HL-60 (cell line): ENCODE measurements around the gene DSG3.

Experiments used
- DNase-seq, 2 experiments: peaks; one replicate each; pipeline ENCODE4 v3.0.0-alpha.2; 2010 to 2020; ENCODE audit warnings: low read depth in 1 of 2, low spot score in 1 of 2
- H3K27ac ChIP-seq: fragments of 250-450 bp; sonication (Bioruptor Pico); replicated peaks from 2 replicates; pipeline ENCODE4 v1.5.1; 2020; ENCODE audit warnings: mild to moderate bottlenecking, moderate library complexity
- H3K27me3 ChIP-seq: fragments of 250-450 bp; sonication (Bioruptor Pico); 2 replicates; pipeline ENCODE4 v1.5.1; 2021; ENCODE audit warnings: mild to moderate bottlenecking, moderate library complexity; ENCODE audit not compliant: insufficient read depth, poor library complexity, severe bottlenecking
- H3K4me3 ChIP-seq: replicated peaks from 2 replicates; pipeline ENCODE4 v1.5.1; 2011; ENCODE audit warnings: mild to moderate bottlenecking, control low read depth, low read length; ENCODE audit not compliant: insufficient read depth
- CTCF ChIP-seq: IDR thresholded peaks from one replicate; pipeline ENCODE4 v1.5.1; 2011; ENCODE audit warnings: low read length, control low read depth, inconsistent platforms; ENCODE audit not compliant: insufficient read depth
- GABPA ChIP-seq: IDR thresholded peaks from 2 replicates; pipeline ENCODE4 v1.6.1; 2012; ENCODE audit warnings: low read depth
- POLR2AphosphoS5 ChIP-seq: IDR thresholded peaks from 2 replicates; pipeline ENCODE4 v1.6.1; 2012; ENCODE audit warnings: low read depth
- REST ChIP-seq: IDR thresholded peaks from 2 replicates; pipeline ENCODE4 v1.6.1; 2012; ENCODE audit warnings: low read depth; ENCODE audit not compliant: insufficient replicate concordance
- SPI1 ChIP-seq: IDR thresholded peaks from 2 replicates; pipeline ENCODE4 v1.6.1; 2012; ENCODE audit warnings: low read depth, mild to moderate bottlenecking, borderline replicate concordance

Gene DSG3

GRCh38 chr18:31432316-31432715, 15.2 kb upstream of the DSG3 start:
- no peak for DNase-seq
- no peak for TF ChIP-seq CTCF
- TF ChIP-seq POLR2AphosphoS5 = no peak
- TF ChIP-seq GABPA = no peak
- TF ChIP-seq REST = no peak
- no peak for TF ChIP-seq SPI1
- no peak overlapping the region for H3K27ac ChIP-seq
- H3K4me3 ChIP-seq = no peak overlapping the region
- H3K27me3 ChIP-seq = no peaks in the 10 kb centered on the region

GRCh38 chr18:31436825-31437224, 10.7 kb upstream of the DSG3 start:
- no peak overlapping the region for H3K27ac ChIP-seq
- H3K4me3 ChIP-seq = no peak overlapping the region
- no peak for DNase-seq
- TF ChIP-seq REST = no peak
- TF ChIP-seq POLR2AphosphoS5 = no peak
- TF ChIP-seq SPI1 = no peak
- no peak for TF ChIP-seq CTCF
- no peaks in the 10 kb centered on the region for H3K27me3 ChIP-seq

- Histone ChIP-seq H3K27me3 (no peaks in the 10 kb centered on the region), H3K27ac (no peak overlapping the region), H3K4me3 (no peak overlapping the region)
- DNase-seq = no peak
- TF ChIP-seq REST = no peak
- no peak for TF ChIP-seq POLR2AphosphoS5
- no peak for TF ChIP-seq GABPA
- TF ChIP-seq CTCF = no peak
- TF ChIP-seq SPI1 = no peak
Observed at GRCh38 chr18:31438402-31438801, 9.1 kb upstream of the DSG3 start.
